Measurements from ENCODE around the gene SH3BP1. TPM values are rescaled to one million over a fixed set of nuclear protein-coding genes. Genes with fewer than 3 reads are reported as not detected.

The SH3BP1 gene
- polyA plus RNA-seq, 3 donors: 13.9 to 24.7 (median 24.1) TPM

DNA sequence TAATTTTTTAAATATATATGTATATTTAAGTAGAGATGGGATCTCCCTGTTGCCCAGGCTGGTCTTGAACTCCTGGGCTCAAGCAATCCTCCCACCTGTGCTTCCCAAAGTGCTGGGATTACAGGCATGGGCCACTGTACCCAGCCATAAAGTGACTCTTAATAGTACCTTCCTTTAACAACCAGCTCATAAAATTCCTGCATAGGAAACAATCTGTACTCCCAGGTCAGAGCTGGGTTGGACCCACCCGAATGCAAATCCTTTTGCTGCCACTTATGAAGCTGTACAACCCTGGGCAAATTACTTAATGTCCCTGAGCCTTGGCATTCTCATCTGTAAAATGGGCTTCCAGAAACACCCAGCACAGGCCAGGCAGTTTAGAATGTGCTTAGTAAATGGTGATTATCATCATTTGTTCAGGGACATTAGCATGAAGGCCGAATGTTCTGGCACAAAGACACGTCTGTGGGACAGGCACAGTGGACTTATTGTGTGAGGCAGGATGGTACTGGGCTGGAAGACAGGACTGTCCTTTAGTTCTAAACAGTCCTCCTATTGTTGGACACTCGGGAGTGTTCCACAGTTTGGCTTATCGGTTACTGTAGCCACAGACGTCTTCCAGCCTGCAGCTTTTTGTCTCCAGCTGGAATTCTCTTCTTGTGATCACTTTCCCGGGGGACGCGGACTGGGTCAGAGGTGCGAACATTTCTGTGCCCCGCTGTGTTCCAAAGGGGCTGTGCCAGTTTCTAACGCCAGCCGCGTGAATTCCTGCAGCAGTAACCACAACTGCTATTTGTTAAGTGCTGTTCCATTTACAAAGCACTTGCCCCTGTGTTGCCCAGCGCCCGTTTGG, 25.0 kb downstream of the SH3BP1 start:
- DNase-seq (ENCODE audit: extremely low read depth in 1 of 11, low read depth in 9 of 11, low spot score in 4 of 11): no peak

DNA sequence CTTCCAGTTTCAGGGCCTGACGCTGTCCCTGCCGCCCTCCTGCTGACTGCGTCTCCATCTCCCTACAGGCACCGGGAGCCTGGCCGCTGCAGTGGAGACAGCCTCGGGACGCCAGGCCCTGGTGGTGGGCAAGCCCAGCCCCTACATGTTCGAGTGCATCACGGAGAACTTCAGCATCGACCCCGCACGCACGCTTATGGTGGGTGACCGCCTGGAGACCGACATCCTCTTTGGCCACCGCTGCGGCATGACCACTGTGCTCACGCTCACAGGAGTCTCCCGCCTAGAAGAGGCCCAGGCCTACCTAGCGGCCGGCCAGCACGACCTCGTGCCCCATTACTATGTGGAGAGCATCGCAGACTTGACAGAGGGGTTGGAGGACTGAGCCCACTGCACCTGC, 26.0 kb downstream of the SH3BP1 start:
- DNase-seq (ENCODE audit: extremely low read depth in 1 of 11, low read depth in 9 of 11, low spot score in 4 of 11): no peak

DNA sequence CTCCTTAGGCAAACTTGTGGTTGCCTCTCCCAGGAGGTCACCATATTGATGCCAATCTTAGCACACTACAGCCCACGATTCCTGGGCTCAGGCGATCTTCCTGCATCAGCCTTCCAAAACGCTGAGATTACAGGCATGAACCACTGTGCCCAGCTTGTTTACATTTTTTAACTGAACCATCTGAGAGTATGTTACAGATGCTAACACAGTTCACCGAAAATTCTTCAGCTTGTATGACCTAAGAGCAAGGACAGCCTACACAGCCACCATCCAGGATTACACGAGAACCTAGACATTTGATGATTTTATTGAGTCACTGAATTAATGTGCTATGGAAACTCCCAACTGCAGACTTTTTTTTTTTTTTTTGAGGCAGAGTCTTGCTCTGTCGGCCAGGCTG, 30.1 kb downstream of the SH3BP1 start:
- DNase-seq (ENCODE audit: extremely low read depth in 1 of 11, low read depth in 9 of 11, low spot score in 4 of 11): no peak

DNA sequence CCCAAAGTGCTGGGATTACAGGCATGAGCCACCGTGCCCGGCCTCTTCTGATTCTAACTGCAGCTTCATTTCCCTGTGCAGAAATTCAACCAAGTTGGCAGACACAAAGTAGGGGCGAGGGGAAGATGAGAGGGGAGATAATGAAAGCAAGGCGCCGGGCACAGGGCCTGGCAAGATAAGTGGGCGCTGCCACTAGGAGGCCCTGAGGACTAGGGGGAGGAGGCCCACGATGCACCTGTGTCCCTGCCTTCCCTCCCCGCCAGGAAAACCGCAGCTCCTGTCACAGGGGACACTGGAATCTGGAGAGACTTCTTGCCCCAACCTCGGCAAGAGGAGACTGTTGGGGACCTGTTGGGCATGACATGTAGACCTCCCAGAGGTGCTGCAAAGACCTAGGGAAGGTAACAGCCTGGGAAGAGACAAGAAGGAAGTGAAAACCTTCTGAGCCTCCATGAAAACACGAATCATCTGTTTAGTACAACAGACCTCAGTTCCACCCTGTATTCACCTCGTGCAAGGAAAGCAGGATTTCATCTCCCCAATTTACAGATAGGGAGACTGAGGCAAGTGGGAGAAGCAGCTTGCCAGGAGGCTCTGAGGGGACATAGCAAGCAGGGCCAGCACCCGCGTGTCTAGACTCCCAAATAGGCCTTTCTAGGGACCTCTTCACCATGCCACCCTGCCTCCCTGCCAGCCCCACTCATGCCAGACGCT, 32.9 kb downstream of the SH3BP1 start:
- DNase-seq (ENCODE audit: extremely low read depth in 1 of 11, low read depth in 9 of 11, low spot score in 4 of 11): no peak

DNA sequence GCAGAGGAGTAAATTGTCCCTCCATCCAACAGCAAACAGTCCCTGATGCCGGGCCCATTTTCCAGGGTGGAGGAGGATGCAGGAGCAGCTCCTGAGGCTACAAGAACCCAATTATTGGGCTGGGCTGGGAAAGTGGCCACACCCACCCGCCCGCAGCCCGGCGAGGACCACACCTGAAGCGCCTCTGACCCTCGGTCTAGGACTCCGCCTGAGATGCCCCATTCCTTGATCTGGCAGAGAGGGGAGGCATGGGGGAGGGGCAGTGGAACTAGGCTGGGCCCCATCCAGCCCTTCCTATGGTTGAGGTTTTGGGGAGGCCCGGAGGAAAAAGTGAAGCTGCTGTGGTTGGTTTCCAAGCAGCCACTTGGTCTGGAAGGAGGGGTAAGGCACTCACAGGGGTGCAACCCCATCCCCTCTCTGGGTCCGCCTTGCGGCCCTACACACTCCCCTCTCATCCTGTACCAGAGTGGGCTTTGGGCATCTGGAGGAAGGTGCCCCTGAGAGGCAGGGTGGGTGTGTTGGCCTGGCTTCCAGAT, 33.5 kb downstream of the SH3BP1 start:
- no peak for DNase-seq (ENCODE audit: extremely low read depth in 1 of 11, low read depth in 9 of 11, low spot score in 4 of 11)

DNA sequence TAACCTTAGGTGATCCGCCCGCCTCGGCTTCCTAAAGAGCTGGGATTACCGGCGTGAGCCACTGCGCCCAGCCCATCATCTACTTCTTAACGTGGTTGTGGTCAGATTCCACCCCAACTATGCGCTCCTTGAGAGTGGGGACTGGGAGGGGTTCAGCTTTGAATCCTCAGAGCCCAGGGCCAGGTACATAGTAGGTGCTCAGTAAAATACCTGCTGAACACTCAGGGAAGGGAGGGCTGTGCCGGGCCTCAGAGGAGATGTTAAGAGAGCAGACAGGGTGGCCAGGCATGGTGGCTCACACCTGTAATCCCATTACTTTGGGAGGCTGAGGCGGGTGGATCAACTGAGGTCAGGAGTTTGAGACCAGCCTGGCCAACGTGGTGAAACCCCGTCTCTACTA, 34.8 kb downstream of the SH3BP1 start:
- DNase-seq (ENCODE audit: extremely low read depth in 1 of 11, low read depth in 9 of 11, low spot score in 4 of 11): no peak

DNA sequence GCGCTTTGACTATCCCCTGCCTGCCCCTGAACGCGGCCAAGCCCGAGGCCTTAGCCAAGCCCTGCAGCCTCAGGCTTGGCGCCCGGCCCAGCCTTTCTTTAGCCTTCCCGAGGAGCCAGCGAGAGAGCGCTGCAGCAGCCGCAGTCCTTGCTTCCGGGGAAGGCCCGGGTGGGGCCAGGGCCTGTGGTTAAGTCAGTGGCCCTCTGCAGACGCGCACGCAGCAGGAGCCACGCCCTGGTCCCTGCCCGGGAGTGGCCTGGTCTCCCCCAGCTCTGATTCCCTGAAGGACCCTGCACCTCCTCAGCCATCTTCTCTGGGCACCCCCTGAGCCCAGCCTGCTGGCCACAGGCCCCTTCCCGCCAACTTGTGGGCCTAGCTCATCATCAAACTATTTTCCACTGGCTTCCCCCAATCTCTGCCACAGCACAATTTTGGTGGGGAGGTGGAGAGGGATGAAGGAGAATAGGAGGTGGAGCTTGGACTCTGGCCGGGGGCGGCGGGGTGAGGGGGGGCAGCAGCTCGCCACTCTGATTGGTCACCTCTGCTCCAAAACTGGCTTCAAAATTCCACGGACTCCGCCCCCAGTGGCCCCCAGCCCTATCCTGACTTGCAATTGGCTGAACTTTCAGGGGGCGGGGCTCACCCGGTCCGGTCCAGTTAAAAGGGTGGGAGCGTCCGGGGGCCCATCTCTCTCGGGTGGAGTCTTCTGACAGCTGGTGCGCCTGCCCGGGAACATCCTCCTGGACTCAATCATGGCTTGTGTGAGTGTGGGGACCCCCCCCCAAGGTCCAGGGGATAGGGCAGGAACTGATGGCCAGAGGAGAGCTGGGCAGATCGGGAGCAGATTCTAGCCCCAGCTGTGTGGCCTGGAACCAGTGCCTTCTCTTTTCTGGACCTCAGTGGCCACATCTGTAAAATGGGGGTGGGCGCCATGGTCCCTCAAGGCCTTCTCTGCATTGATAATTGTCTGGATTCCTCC, 35.8 kb downstream of the SH3BP1 start, which contains the start of gene LGALS1:
Gene LGALS1, plus strand, starts transcription at position 686 of the 979 bp plus-strand sequence. Its CDS starts 67 bp downstream, at position 753.
- peak in 8 of 11 donors; percentile 73 to 90 (median 82) for DNase-seq (ENCODE audit: extremely low read depth in 1 of 11, low read depth in 9 of 11, low spot score in 4 of 11)

DNA sequence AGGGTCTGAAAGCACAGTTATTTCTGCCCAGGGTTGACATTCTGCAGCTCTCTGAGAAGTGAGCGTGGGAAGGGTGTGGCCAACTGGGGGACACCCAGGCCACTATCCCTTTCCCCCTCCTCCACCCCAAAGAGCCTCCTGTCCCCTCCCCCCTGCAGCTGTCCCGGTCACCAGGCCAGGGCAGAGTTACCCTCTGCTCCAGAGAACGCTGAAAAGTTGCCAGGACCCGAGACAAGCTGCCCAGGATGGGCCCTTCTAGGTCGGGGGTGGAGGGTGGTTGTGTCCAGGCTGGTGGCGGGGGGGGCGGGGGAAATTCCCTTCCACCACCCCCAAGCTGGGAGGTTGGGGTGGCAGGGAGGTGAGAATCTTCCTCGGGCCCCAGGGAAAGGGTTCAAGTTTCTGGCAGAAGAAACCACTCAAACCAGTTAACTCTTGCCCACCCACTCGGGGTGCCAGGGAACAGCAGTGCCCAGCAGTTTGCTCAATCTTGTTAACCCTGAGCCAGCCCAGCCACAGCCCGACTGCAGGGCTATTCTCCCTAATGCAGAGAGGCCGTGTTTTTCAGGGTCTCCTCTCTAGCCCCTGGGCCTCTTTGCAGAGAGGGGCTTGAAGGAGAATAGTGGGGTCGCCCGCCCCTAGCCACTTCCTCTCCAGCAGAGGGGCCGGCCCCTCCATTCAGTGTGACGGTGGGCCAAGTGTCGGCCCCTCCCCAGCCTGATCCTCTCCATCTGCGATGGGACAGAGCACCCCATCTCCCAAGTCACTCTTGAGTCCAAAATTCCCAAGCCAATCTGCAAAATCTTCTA, 36.7 kb downstream of the SH3BP1 start:
- no peak for DNase-seq (ENCODE audit: extremely low read depth in 1 of 11, low read depth in 9 of 11, low spot score in 4 of 11)

DNA sequence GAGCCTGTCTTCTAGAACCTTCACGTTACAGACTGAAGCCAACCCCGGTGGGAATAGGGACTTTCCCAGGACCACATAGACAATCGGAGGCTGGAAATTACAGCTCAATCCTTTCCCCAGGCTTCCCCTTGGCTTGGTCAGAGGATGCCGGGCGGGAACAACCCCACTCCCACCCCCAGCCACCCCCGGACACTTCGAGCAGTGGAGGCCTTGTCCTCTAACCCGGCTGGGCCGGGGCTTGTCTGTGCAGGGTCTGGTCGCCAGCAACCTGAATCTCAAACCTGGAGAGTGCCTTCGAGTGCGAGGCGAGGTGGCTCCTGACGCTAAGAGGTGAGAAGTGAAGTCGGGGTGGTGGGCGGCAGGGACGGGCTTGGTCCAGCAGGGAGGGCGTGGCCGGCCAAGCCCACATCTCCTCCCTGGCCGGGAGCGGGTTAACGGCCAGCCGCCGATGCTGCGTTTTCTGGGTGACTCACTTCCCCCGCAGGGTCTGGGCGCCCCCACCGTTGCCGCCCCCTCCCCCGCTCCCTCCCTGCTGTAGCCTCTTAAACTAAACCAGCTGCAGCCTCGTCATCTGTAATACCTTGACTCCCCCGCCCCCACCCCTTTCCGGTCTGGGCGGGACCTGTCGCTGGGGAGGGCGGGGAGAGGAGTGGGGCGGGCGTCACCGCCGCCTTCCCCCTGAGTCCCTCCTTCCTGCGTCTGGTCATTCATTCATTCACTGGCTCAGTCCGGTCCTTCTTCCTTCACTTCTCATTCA, 37.4 kb downstream of the SH3BP1 start:
- peak in 9 of 11 donors; percentile 69 to 88 (median 81) for DNase-seq (ENCODE audit: extremely low read depth in 1 of 11, low read depth in 9 of 11, low spot score in 4 of 11)

DNA sequence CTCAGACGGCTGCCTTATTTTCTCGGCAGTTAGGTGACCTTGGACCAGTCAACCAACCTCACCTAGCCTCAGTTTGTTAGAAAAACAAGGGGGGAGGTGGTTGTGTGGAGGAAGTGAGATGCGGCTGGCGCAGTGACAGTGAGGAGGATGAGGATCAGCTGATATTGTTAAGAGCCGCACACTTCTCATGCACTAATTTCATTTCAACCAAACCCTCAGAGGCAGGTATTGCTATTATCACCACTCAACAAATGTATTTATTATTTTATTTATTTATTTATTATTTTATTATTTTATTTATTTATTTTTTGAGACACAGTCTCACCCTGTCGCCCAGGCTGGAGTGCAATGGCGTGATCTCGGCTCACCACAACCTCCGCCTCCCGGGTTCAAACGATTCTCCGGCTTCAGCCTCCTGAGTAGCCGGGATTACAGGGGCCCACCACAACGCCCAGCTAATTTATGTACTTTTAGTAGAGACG, 38.1 kb downstream of the SH3BP1 start:
- no peak for DNase-seq (ENCODE audit: extremely low read depth in 1 of 11, low read depth in 9 of 11, low spot score in 4 of 11)

DNA sequence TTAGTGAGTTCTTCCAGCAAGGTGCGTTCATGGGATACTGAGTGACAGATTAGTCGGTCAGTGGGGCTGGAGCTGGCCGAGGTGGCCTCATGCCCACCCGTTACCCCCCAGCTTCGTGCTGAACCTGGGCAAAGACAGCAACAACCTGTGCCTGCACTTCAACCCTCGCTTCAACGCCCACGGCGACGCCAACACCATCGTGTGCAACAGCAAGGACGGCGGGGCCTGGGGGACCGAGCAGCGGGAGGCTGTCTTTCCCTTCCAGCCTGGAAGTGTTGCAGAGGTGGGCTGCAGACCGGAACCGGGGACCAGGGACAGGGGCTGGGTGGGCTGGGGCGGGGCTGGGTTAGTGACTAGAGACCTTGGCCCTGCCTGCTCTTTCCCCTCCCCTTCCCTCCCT, 38.9 kb downstream of the SH3BP1 start:
- no peak for DNase-seq (ENCODE audit: extremely low read depth in 1 of 11, low read depth in 9 of 11, low spot score in 4 of 11)

DNA sequence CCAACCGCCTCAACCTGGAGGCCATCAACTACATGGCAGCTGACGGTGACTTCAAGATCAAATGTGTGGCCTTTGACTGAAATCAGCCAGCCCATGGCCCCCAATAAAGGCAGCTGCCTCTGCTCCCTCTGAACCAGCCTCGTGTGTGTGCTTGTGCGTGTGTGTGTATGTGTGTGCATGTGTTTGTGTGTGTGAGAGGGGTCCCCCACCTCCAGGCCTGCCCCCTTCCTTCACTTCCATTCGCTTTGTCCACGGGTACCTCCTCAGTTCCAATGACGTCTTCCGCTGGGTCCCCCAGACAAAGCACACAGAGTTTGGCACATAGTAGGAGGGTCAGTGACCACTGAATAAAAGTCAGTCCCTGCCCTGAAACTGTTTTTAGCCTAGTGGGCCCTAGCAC, 40.2 kb downstream of the SH3BP1 start:
- DNase-seq (ENCODE audit: extremely low read depth in 1 of 11, low read depth in 9 of 11, low spot score in 4 of 11): no peak

DNA sequence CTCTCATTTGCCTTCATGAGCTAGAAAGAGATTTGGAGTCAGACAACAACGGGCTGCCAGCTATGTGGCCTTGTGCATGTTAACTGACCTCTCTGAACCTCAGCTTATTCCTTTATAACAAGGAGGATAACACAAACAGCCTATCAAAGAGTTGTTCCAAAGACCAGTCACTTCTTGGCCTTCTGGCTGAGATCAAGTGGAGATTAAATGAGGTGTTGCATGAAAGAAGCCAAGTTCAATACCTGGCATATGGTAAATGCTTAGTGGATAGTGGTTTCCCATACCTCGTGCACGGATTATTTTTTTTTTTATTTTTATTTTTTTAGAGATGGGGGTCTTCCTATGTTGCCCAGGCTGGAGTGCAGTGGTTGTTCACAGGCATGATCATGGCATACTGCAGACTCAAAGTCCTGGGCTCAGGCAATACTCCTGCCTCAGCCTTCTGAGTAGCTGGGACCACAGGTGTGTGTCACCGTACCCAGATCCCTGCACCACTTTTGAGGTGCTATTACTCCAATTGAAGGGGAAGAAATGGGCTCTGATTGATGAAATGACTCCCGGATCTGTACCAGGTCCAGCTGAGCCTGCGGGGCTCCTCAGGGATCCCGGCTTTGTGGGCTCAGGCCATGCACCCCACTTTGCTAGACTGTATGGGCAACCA, 40.9 kb downstream of the SH3BP1 start:
- DNase-seq (ENCODE audit: extremely low read depth in 1 of 11, low read depth in 9 of 11, low spot score in 4 of 11): no peak

DNA sequence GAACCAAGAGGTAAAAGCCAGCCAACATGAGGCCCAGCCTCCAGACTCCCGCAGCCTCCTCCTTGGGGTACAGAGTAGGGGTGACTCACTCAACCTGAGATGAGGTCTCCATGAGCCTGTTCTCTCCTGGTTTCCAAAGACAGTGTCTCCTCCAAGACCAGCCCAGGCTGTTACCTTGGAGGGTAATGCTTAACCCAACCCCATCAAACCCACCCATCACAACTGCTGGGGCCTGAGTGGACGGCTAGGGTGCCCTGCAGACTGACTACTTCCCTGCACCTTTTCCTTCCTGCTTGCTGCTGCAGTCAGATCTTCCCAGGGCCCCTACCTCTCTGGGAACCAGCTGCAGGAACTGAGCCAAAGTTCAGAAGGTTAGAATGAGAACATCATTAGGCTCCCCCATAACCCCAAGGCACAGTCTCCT, 41.5 kb downstream of the SH3BP1 start:
- no peak for DNase-seq (ENCODE audit: extremely low read depth in 1 of 11, low read depth in 9 of 11, low spot score in 4 of 11)

DNA sequence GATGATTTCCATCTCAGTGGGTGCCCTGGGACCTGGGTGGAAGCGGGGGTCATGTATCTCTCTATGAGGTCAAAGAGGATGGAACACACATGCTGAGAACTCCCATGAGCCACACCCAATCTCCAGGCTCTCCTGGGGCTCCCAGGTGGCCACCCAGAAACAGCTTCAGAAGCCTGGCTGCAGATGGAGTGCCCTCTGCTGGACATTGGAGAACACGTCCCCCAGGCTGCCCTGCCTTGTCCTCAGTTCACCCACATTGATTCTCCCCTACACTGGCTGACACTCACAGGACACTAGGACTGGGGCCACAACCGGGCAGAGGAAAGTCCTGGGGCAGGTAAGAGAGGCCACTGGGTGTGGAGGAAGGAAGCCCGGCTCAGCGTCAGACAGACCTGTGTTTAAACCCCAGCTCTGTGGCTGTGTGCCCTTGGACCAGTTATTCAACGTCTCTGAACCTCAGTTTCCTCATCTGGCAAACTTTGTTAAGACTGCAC, 42.1 kb downstream of the SH3BP1 start:
- DNase-seq (ENCODE audit: extremely low read depth in 1 of 11, low read depth in 9 of 11, low spot score in 4 of 11): no peak

DNA sequence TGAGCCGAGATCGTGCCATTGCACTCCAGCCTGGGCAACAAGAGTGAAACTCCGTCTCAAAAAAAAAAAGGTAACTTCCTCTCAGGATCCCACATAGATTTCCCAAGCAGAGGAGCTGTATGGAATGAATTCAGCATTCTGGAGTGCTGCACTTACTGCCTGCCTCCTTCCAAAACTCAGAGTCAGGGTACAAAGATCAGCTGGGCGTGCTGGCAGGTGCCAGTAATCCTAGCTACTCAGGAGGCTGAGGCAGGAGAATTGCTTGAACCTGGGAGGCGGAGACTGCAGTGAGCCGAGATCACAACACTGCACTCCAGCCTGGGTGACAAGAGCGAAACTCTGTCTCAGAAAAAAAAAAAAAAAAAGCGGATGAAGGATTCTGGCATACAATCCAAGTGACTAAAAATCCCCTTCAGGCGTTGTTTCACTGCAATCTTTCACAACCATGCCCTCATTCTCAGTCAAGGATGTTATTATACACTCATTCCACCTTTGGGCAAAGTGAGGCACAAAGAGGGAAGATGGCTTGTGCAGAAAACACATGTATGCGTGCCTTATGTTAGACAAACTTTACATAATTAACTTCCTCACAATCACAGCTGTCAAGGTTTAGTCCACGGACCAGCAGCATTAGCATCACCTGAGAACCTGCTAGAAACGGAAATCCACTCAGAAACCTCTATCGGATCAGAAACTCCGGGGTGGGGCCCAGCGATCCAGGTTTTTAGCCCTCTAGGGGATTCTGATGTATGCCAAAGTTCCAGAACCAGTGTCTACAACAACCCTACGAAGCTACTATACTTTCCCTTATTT, 45.5 kb downstream of the SH3BP1 start:
- no peak for DNase-seq (ENCODE audit: extremely low read depth in 1 of 11, low read depth in 9 of 11, low spot score in 4 of 11)
